Stimulated activated CD8-positive, alpha-beta memory T cell treated with anti-CD3 and anti-CD28 coated beads, Interleukin-15, amount 100 ng/mL, for 48 hours (primary cell): Measurements from ENCODE around the gene KRTAP10-12.
"Not testable (repeated sequence)": the region's sequence is repeated elsewhere in the genome, so short reads cannot be mapped to it uniquely, and the experiment has no call there.

Experiments
- DNase-seq, 2 donors: peaks; one replicate each; pipeline ENCODE4 v3.0.0-alpha.2; 2020; ENCODE audit warnings: low read depth in 2 of 2

The KRTAP10-12 gene, protein sequence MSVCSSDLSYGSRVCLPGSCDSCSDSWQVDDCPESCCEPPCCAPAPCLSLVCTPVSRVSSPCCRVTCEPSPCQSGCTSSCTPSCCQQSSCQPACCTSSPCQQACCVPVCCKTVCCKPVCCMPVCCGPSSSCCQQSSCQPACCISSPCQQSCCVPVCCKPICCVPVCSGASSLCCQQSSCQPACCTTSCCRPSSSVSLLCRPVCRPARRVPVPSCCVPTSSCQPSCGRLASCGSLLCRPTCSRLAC

DNA sequence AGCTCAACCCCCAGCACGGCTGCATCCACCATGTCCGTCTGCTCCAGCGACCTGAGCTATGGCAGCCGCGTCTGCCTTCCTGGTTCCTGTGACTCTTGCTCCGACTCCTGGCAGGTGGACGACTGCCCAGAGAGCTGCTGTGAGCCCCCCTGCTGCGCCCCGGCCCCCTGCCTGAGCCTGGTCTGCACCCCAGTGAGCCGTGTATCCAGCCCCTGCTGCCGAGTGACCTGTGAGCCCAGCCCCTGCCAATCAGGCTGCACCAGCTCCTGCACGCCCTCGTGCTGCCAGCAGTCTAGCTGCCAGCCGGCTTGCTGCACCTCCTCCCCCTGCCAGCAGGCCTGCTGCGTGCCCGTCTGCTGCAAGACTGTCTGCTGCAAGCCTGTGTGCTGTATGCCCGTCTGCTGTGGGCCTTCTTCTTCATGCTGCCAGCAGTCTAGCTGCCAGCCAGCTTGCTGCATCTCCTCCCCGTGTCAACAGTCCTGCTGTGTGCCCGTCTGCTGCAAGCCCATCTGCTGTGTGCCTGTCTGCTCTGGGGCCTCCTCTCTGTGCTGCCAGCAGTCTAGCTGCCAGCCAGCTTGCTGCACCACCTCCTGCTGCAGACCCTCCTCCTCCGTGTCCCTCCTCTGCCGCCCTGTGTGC, at the start of gene KRTAP10-12:
KRTAP10-12 (plus strand) TSS at position 1 of the 639 bp plus-strand sequence; CDS start at position 31, 30 bp downstream.
- DNase-seq = not testable (repeated sequence)

DNA sequence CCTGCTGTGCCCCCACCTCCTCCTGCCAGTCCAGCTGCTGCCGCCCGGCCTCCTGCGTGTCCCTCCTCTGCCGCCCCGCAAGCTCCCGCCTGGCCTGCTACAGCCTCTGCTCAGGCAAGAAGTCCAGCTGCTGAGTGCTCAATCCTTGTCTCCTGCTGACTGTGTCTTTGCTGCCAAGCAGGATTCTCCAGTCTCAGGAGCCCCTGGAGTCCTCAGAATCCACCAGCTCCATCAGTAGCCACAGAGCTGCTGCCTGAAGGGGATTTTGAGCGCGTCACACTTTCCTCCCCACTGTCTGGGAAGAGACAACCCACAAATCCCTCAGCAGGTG, 49.8 kb upstream of the KRTAP10-12 start:
- no peak for DNase-seq

DNA sequence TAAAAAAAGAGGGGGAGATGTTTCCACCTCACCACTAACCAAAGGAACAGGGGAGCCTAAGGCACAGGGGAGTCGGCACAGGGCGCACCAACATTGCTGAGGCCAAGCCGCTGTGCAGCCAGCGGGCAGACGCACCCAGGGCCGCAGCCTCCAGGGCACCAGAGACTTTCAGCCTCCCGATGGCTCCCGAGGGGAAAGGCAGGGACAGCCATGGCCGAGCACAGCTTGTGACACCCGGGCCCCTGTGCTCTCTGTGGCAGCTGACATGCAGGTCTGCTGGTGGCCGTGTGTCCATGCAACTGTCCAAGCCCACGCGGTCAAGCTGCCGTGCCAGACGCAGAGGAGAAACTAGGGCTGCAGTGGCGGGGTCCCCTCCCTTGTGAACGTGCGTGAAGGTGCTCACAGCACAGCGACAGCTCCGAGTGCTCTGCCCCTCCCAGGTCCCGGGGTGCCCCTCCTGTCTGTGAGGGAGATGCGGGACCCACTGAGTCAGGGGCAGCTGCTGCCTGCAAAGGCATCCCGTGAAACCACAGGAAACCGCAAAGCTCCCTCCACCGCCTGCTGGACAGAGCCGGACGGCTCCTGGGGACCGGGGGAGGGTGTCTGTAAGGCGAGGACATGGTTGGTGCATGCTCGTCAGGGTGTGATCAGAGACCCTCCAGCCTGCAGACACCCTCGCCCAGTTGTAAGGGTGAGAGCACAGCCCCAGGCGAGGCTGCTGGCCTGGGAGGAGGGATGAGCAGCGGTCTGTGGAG, 48.2 kb upstream of the KRTAP10-12 start:
- no peak for DNase-seq

DNA sequence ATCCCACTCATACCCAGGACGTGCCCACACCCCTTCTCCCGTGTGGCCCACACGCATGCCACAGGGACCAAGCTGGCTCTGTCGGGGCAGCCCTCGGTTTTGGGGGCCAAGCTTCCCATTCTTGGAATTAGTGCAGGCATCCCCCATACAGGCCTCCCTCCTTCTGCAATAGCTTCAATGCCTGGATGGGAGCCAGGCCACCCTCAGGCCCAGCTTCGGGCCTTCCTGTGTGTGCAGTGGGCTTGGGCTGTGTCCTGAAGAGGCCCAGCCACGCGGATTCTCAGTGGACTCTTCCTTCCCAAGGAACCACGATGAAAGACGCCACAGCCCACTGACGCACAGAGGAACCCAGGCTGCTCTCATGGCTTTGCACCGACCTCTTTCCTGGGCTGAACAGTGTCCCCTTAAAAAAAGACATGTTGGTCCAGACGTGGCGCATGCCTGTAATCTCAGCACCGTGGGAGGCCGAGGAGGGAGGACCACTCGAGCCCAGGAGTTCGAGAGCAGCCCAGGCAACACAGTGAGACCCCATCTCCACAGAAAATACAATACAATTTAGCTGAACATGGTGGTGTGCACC, 47.4 kb upstream of the KRTAP10-12 start:
- no peak for DNase-seq

DNA sequence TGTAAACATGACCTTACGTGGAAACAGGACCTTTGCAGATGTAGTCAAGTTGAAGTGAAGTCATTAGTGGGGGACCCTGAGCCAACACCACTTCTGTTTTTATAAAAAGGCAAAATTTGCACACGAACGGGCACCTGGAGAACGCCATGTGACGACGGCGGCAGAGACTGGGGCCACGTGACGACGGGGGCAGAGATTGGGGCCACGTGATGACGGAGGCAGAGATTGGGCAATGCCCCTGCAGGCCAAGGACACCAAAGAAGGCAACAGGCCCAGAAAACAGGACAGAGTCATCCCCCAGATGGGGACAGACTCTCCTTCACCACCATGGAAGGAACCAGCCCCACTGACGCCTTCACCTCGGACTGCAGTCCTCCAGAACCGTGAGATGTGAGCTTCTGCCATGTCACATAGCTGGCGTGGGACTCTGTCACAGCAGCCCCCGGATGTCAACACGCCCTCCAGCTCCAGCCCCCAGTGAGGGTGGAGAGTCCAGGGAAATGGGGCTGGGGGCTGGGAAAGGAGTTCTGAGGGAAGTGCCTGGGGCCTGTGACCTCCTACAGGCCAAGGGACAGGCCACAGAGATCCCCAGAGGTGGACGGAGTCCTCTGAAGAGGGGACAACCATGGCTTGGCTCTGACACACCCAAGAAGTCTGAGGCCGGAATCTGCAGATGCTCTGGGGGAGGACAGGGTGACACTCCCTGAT, 46.6 kb upstream of the KRTAP10-12 start:
- no peak for DNase-seq

DNA sequence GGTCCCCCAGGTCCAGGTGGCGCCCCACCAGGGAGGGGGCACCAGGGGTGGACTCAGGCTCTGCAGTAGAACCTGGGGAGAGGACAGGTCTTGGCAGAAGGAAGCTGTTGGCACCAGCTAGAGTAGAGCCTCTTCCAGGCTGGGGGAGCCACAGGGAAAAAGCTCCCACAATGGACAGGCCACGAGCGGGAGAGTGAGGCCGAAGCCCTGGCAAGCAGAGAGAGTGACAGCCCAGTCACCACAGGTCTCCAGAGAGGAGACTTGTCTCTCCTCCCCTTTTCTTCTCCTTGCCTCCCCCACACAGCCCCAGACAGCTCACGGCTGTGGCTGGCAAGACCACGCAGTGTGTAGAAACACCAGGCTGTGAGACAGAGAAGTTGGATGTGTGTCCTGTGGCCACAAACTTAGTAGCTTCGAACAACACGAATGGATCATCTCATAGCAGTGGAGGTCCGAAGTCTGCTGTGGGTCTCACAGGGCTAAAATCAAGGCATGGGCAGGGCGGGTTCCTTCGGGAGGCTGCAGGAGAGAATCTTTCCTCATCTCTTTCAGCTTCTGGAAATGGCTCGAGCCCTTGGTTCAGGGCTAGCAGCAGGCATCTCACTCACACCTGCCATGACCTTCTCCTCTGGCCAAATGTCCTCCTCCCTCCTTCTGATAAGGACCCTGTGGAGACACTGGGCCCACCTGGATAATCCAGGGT, 45.8 kb upstream of the KRTAP10-12 start:
- no peak for DNase-seq

DNA sequence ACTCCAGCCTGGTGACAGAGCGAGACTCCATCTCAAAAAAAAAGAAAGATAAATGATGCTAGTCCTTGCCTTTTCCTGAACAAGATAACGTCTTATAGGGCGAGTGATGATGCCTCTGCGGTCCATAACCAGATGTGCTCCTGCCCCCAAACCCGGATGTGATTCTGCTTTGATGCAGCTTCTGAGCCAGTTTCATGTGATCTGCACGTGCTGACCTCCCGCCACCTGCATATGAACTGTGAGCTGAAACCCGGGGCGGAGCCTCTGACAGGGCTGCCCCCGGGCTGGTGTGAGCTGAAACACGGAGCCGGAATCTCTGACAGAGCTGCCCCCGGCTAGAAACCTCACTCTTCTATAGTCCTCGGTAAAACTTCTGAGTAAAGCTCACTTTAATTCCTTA, 43.8 kb upstream of the KRTAP10-12 start:
- no peak for DNase-seq

DNA sequence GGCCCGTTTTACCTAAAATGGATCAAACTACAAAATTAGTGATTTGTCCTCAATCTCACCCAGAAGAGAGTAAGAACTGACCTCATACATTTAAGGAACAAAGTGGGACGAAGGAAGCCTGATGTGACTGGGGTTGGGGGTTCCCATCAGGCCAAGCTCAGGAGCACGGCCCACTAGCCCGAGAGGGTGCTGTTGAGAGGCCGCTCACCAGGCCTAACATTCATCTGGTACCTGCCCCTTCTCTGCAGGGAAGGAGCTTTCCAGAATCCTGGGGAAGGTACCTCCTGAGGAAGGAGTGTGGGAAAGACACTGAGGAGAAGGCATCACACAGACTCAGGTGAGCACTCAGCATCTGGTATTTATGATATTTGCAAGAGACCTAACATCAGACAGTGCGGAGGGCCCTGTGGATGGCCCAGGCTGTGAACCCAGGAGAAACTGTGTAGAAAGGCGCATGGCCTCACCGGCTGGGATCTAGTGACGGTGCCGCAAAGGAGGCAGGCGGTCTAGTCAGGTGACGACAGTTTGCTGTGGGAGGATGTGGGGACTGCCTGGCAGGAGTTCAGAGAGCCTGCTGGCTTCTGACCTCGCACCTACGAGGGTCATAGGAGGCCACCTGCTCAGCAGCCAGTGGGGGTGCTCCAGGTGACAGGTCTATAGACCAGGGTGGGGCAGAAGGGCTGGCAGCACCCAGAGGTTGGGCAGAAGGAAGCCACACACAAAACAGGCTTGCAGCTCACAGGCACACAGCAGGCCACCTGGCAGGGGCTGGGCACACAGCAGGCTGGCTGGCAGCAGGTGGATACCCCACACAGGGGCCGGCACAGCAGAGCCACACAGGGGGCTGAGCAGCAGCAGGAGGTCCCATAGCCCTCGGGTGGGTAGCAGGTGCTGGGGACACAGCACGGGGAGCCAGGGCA, 43.1 kb upstream of the KRTAP10-12 start:
- DNase-seq = no peak

DNA sequence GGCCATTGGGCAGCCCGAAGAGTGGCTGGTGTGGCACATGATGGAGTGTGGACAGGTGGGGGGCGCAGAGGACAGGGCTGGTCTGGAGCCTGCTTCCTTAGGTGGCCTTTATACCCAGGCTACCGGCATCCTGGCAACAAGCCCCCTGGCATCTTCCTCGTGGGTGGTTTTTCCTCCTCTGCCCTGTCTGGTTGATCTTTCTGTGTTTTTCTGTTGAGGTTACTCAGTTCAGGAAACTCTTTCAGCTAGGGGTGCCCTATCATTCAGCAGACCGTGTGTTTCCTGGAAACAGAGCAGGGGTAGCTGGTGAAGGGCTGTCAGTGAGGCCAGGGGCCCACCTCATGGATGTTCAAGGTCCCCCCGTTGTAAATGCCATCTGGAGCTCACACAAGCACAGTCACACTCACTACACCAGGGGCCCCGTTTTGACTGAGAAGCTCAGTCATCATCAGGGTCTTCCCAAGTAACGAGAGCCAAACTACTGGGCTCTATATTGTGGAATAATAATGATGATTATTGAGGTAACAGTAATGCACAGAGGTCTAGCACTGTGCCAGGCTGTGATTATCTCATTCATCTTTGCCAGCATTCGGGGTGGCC, 42.3 kb upstream of the KRTAP10-12 start, which contains the start of gene KRTAP12-4:
KRTAP12-4 (minus strand) TSS at position 84 of the 600 bp plus-strand sequence; CDS start at position 39, 45 bp downstream.
- no peak for DNase-seq

DNA sequence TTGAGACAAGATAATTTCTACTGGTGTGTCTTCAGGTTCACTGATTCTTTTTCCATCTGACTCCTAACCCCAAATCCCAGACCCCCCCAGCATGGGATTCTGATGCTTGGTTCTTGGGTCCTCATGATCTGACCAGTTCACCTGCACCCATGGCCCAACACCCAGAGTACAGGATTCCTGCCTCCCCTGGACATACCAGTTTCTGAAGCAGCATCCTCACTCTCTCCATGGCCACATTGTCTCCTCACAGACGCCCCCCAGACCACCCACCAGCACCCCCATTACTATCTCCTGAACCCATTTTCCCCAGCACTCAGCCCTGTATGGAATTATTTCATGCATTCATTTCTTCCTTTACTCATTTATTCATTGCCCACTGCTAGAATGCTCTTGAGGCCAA, 40.1 kb upstream of the KRTAP10-12 start:
- no peak for DNase-seq

DNA sequence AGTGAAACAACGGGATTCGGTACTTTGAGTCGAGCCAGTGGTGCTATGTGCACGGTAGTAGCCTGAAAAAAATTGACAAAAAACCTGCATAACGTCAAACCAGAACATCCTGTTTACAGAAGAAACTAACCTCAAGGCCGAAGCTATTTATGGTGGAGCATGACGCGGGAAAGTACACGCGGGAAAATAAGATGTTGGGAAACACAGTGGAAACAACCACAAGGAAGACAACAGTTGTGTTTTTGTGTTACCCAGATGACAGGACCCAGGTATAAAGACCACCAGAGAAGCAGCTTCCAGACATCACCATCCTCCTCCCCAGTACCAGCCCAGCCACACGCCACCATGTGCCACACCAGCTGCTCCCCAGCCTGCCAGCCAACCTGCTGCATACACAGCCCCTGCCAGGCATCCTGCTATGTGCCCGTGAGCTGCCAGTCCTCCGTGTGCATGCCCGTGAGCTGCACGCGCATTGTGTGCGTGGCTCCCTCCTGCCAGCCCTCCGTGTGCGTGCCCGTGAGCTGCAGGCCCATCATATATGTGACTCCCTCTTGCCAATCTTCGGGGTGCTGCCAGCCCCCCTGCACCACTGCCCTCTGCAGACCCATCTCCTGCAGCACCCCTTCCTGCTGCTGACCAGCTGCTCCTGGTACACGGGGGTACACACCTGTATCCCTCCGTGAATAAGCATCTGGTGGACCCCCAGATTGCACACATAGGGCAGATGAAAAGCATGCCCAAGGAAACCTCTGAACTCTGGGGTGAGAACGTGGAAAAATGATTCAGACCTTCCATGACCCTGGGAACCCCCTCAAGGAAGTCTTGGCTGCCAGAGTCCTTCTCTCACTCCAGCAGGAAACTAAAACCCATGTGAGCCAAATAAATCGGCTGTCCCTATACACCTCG, 39.1 kb upstream of the KRTAP10-12 start, which contains the start of gene KRTAP12-3:
KRTAP12-3 (plus strand) TSS at position 298 of the 906 bp plus-strand sequence; CDS start at position 346, 48 bp downstream.
- DNase-seq = no peak

DNA sequence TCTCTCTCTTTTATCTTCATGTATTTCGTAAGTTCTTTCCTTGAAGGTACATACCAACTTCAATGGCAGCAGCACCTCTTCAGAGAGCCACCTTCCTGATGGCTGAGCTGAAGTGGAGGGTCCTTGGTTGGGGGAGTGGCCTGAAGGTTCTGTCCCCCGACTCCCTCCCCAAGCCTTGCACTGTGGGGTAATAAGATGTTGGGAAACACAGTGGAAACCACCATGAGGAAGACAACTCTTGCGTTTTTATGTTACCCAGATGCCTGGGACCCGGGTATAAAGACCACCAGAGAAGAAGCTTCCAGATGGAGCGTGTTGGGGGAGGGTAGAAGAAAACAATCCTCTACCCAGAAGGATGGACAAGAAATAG, 38.4 kb upstream of the KRTAP10-12 start:
- DNase-seq = no peak

DNA sequence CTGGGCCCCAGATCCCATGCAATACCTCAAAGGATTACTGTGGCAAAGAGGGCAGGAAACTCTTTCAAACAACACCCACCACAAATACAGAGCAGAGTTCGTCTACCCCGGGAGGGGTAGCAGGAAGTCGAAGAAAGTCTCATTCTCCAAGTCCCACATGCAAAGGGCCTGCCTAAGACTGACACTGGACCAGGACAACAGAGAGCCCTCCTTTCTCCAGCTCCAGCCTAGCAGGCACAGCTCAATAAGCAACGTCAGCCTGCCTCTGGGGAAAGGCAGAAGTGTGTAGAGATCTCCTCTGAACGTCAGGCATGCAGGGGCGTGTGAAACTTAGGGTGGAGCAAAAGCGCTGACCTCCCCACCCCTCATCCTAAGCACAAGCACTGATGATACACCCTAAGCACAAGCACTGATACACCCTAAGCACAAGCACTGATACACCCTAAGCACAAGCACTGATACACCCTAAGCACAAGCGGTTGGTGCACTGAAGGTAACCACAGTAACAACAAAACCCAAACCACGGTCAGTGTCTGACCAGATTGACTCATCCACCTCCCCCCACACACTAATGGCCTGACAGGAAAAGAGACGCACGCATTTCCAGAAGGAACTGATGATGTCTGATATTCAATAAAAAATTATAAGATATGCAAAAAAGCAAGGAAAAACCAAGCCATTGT, 37.9 kb upstream of the KRTAP10-12 start:
- DNase-seq = no peak

DNA sequence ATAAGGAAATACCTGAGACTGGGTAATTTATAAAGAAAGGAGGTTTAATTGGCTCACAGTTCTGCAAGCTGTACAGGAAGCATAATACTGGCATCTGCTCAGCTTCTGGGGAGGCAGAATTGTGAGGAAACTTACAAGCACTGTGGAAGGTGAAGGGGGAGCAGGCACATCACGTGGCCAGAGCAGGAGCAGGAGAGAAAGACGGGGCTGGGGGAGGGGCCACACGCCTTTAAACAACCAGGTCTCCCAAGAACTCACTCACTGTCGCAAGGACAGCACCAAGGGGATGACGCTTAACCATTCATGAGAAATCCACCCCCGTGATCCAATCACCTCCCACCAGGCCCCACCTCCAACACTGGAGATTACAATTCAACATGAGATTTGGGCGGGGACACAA, 35.4 kb upstream of the KRTAP10-12 start:
- DNase-seq = not testable (repeated sequence)

DNA sequence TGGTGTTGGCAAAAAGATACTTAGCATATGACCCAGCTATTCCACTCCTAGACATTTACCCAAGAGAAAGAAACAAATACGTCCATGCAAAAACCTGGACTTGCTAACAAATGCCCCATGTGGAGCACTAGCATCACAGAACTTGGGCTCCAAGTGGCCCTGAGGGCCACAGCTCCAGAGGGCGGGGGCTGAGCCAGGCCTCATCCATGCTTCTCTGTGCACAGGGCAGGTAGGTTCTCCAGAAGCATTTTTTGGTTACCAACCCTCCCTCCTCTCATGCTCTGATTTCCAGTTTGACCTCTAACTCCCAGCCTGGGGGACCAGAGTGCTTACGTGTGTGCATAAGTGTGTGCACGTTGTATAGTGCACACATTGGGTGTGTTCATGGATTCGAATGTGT, 32.3 kb upstream of the KRTAP10-12 start:
- no peak for DNase-seq

DNA sequence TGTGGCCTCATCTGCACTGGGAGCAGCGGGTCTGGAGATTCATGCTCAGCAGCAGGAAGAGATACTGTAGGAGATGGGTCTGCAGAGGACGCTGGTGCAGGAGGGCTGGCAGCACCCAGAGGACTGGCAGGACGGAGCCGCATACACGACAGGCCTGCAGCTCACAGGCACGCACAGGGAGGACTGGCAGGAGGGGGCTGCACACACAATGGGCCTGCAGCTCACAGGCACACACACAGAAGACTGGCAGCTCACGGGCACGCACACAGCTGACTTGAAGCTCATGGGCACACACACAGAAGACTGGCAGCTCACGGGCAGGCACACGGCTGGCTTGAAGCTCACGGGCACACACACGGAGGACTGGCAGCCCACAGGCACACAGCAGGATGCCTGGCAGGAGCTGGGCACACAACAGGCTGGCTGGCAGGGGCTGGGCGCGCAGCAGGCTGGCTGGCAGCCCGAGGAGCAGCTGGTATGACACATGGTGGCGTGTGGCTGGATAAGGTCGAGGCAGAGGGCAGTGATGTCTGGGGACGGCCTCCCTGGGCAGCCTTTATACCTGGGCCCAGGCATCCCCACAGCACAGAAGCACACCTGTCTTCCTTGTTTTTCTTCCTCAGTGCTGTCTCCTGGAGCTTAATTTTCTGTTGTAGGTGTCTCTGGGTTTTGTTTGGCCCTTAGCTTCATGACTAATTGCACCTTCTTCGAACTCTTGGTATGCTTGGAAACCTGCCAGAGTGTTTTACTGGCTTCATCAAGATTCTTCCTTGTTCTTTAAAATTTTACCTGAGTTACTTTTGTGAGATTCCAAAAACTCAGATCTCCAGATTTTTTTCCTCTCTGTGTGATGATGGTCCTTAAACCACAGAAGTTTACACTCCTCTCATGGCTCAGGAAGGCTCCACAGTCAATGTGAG, 30.3 kb upstream of the KRTAP10-12 start, which contains the start of gene KRTAP12-2:
KRTAP12-2 (minus strand) TSS at position 527 of the 920 bp plus-strand sequence; CDS start at position 486, 41 bp downstream.
- no peak for DNase-seq

DNA sequence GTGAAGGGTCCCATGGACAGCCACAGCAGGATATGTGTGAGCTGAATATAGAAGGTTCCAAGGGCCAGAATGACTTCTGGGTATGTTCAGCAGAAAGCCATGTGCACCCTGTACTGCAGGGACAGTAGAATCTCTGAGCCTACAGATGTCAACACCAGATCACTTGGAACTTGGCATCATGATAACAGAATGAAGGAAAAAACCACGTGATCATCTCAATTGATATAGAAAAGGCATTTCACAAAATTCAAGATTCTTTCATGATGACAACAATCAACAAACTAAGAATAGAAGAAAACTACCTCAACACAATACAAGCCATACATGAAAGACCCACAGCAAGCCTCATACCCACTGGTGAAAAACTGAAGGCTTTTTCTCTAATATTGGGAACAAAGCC, 29.4 kb upstream of the KRTAP10-12 start:
- no peak for DNase-seq
